Transverse colon (tissue), 4 donors: ENCODE results near the gene METTL5. TPM values are rescaled to one million over a fixed set of nuclear protein-coding genes. Genes with fewer than 3 reads are reported as not detected.
"Not testable (repeated sequence)": the region's sequence is repeated elsewhere in the genome, so short reads cannot be mapped to it uniquely, and the experiment has no call there.

ENCODE experiments used
- DNase-seq: peaks from one replicate; pipeline ENCODE4 v3.0.0-alpha.2; 2019
- H3K27ac ChIP-seq, 4 donors: fragments of 200-600 bp; sonication (generic); 2 replicates each; pipeline ENCODE4 v1.5.1; 2016 to 2018; ENCODE audit warnings: inconsistent platforms in 4 of 4
- H3K27me3 ChIP-seq: fragments of 200-600 bp; sonication (generic); 2 replicates; pipeline ENCODE4 v1.5.1; 2017; ENCODE audit warnings: inconsistent platforms
- H3K36me3 ChIP-seq, 4 donors: fragments of 200-600 bp; sonication (generic); 2 replicates each; pipeline ENCODE4 v1.5.1; 2017 to 2019; ENCODE audit warnings: inconsistent platforms in 4 of 4
- H3K4me1 ChIP-seq, 4 donors: fragments of 200-600 bp; sonication (generic); 2 replicates each; pipeline ENCODE4 v1.5.1; 2017 to 2020; ENCODE audit warnings: inconsistent platforms in 4 of 4
- H3K4me3 ChIP-seq, 4 donors: fragments of 200-600 bp; sonication (generic); 1 replicate in 1 of 4; 2 replicates in 3 of 4; pipeline versions ENCODE4 v1.5.1 to v1.6.1; 2017 to 2019; ENCODE audit warnings: inconsistent platforms in 4 of 4
- H3K9me3 ChIP-seq, 2 donors: fragments of 200-600 bp; sonication (generic); 2 replicates each; pipeline ENCODE4 v1.5.1; 2017 to 2019; ENCODE audit warnings: inconsistent platforms in 2 of 2
- CTCF ChIP-seq, 5 experiments: fragments of 200-600 bp in 3 of 5; fragments of 450-650 bp in 2 of 5; sonication (generic) in 3 of 5; IDR thresholded peaks; 1 replicate in 2 of 5; 2 replicates in 3 of 5; pipeline ENCODE4 v1.5.1; 2016 to 2017; ENCODE audit warnings: antibody characterized with exemption in 5 of 5, inconsistent platforms in 3 of 5, mild to moderate bottlenecking in 2 of 5, moderate library complexity in 1 of 5
- EP300 ChIP-seq: sonication (generic); formaldehyde crosslinking; IDR thresholded peaks from one replicate; pipeline ENCODE4 v1.6.1; 2017; ENCODE audit warnings: antibody characterized with exemption, low read depth
- POLR2A ChIP-seq: fragments of 450-650 bp; IDR thresholded peaks from one replicate; pipeline ENCODE4 v1.6.1; 2016; ENCODE audit warnings: antibody characterized with exemption, mild to moderate bottlenecking, moderate library complexity
- POLR2AphosphoS5 ChIP-seq, 3 donors: sonication (generic); formaldehyde crosslinking; IDR thresholded peaks; one replicate each; pipeline ENCODE4 v1.6.1; 2016; ENCODE audit warnings: antibody characterized with exemption in 3 of 3
- WGBS, 2 donors: methylation state at CpG; one replicate each; pipeline ENCODE4 v1.1.5; 2018; ENCODE audit warnings: low coverage in 1 of 2; 5-methylcytosine and 5-hydroxymethylcytosine counted together
- in situ Hi-C, 4 donors: fragments of 200-750 bp; cut with MboI; loops; one replicate each; pipeline versions ENCODE4 v1.15.0 to v1.15.1; 2017; ENCODE audit warnings: low sequenced_read_pairs in 3 of 4, low pct_ligation_motif_present in 1 of 4, low pct_unique_long_range_greater_than_20kb in 1 of 4
- intact Hi-C: fragments of 100-400 bp; cut with DNase I; formaldehyde crosslinking; loops from one replicate; pipeline ENCODE4 v1.15.1; 2023; ENCODE audit warnings: low total_unique reads
- total RNA-seq, 4 donors: library from RNA; depleted of rRNA; stranded (reverse); fragments of >200 nt; gene quantifications; one replicate each; pipeline ENCODE4 v1.1.0, GENCODE V29; 2016

The METTL5 gene
- total RNA-seq, 4 donors from 2014 or later = 10.5 to 35.7 (median 34.1) TPM; not detected in 1

GRCh38 chr2:169845016-169845415 is 20.3 kb upstream of the METTL5 start:
- H3K36me3 ChIP-seq = no peaks in the 10 kb centered on the region
- H3K27ac ChIP-seq = no peak overlapping the region
- TF ChIP-seq EP300 (no peak), POLR2AphosphoS5 (IDR thresholded peaks at IDR 0.05) (no peak), POLR2A (no peak), CTCF (IDR thresholded peaks at IDR 0.05) (no peak)
- intact Hi-C loops (no loop called here), in situ Hi-C loops (no loop called here)
- WGBS, 2 donors = 92% methylated on average over 2 of the region's 2 CpGs; no CpG with 5 or more reads in 1 of the 2 donors
- DNase-seq = no peak
- no peak overlapping the region for H3K4me3 ChIP-seq
- no peaks in the 10 kb centered on the region for H3K9me3 ChIP-seq
- peaks cover 1 to 31% (median 7%) of the 10 kb centered on the region in 4 donors for H3K4me1 ChIP-seq
- no peaks in the 10 kb centered on the region for H3K27me3 ChIP-seq

- H3K27ac ChIP-seq, DNase-seq, in situ Hi-C loops, H3K9me3 ChIP-seq, H3K27me3 ChIP-seq, intact Hi-C loops, H3K4me3 ChIP-seq, H3K36me3 ChIP-seq: not testable (repeated sequence)
- H3K4me1 ChIP-seq = peaks cover 4 to 31% (median 10%) of the 10 kb centered on the region in 4 donors
- WGBS, 2 donors = 91% methylated on average over 22 of the region's 24 CpGs; no CpG with 5 or more reads in 1 of the 2 donors
Measured at GRCh38 chr2:169841625-169842024, 16.9 kb upstream of the METTL5 start.

- peaks cover 4 to 30% (median 10%) of the 10 kb centered on the region in 4 donors for H3K4me1 ChIP-seq
- H3K4me3 ChIP-seq = no peak overlapping the region
- H3K9me3 ChIP-seq = no peaks in the 10 kb centered on the region
- in situ Hi-C loops = no loop called here
- no peak overlapping the region for H3K27ac ChIP-seq
- TF ChIP-seq EP300 (no peak), POLR2AphosphoS5 (IDR thresholded peaks at IDR 0.05) (no peak), POLR2A (no peak), CTCF (IDR thresholded peaks at IDR 0.05) (no peak)
- no peaks in the 10 kb centered on the region for H3K27me3 ChIP-seq
- intact Hi-C loops = no loop called here
- H3K36me3 ChIP-seq = no peaks in the 10 kb centered on the region
- 77 to 94% methylated on average over 2 of the region's 2 CpGs for WGBS, 2 donors
- no peak for DNase-seq
Measured at GRCh38 chr2:169840747-169841142, 16.0 kb upstream of the METTL5 start.

GRCh38 chr2:169839954-169840746 is 15.4 kb upstream of the METTL5 start:
- Histone ChIP-seq H3K36me3 (no peaks in the 10 kb centered on the region), H3K27ac (no peak overlapping the region), H3K4me1 (peaks cover 4 to 30% (median 10%) of the 10 kb centered on the region in 4 donors), H3K27me3 (no peaks in the 10 kb centered on the region), H3K9me3 (no peaks in the 10 kb centered on the region), H3K4me3 (no peak overlapping the region)
- intact Hi-C loops = no loop called here
- TF ChIP-seq POLR2AphosphoS5 (IDR thresholded peaks at IDR 0.05) (no peak), POLR2A (no peak), EP300 (no peak), CTCF (IDR thresholded peaks at IDR 0.05) (no peak)
- in situ Hi-C loops = no loop called here
- 37 to 70% methylated on average over 4 to 7 of the region's 10 CpGs for WGBS, 2 donors
- DNase-seq = no peak
